ENCODE results near the gene BABAM2.

Gene BABAM2

DNA sequence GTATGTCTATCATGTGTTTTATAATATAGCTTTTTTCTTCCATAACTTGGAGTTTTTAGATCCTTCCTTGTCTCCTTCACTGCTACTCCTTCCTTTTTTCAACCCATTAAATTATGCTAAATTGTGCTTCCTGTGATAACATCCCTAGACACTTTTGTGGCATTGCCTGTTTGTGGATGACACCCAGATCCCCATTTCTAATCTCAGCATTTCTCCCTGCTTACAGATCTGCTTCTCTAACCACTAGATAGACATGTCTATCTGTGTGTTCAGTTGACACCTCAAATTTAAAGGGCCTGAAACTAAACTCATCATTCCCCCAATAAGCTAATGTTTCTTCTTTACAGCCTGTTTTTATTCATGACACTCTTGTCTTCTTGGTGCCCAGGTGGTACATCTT lies 244.8 kb downstream of the BABAM2 start:
- DNase-seq = no peak

DNA sequence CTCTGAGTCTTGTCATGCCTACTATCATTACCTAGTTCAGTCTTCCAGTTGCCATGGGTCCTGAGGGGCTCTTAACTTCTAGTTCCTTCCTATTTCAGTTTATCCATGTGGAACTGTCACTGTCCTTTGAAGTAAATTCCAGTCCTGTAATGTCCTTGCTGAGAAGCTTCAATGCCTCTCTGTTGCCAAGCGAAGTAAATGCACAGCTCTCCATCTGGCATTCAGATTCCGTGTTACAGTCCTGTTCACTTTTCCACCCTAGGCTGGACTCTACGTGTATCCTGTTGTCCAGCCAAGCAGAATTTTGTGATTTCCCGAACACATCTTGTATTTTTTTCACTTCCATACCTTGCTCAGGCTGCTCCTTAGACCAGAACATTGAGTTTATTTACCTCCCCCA lies 245.3 kb downstream of the BABAM2 start:
- no peak for DNase-seq

DNA sequence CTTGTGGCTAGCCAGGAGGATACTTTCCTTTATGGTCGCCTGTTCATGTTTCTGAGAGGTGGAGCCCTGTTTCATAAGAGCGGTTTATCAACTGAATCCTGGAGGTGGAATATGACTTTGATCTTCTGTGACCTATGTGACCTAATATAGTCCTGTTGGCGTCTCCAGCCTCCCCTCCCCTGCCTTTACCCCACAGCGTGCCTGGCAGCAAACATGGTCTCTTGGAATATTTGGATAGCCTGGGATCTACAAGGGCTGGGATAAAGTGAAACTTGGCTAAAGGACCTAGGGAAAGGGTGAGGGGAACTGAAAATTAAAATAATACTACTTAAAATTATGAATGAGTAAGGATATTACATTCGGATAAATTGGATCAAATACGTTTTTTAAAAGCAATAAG lies 246.0 kb downstream of the BABAM2 start:
- DNase-seq = no peak

DNA sequence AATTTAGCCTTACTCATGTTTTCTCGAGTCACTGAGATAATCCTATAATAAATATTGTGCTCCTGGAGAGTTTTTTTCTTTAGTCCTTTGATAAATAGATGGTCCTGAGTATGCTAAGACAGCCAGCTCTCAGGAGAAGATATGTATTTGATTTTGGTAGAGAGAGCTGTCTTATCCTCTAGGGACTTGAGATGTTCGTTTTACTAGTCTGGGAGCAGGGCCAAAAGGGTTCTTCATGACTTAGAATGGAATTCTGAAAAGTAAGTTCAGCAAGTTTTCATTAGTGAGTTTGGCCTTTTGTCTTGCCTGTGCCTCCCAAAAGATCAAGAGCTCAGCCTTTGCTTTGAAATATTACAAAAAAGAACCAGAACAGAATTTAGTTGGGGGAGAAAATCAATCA lies 246.7 kb downstream of the BABAM2 start:
- DNase-seq = no peak

DNA sequence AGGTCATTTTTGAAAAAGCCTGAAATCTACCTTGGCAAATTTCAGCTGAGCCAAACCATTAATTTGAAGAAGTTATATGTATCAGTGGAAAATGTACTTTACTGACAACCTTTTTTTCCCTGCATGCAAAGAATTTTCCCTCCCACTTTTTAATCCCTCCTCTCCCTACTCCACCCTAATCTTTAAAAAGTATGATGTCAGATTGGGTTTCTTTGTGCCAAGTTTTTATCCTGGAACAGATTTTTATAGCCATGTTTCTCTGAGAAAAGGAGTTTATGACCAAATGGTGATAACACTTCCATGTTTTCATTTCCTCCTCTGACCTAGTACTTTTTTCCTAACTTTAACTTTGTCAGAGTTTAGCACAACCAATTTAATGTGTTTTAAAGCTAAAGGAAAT lies 251.9 kb downstream of the BABAM2 start:
- no peak for DNase-seq

DNA sequence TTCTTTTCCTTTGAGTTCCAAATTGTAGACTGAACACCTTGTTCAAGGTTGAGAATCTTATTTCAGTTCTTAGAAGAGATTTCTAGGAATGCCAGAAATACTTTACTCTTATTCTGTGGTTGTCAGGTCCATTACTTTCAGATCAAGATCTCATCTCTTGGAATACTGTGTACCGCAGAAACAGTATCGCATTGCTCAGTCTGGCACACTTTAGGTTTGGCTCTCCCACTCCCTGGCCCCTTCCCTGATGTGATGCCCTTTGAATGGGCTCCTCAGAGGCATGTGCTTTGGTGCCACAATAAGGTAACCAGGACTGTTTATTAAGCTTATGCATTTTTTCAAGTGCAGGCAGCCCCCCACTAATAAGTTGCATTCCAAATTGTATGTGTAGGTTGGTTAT lies 257.5 kb downstream of the BABAM2 start:
- DNase-seq = no peak

DNA sequence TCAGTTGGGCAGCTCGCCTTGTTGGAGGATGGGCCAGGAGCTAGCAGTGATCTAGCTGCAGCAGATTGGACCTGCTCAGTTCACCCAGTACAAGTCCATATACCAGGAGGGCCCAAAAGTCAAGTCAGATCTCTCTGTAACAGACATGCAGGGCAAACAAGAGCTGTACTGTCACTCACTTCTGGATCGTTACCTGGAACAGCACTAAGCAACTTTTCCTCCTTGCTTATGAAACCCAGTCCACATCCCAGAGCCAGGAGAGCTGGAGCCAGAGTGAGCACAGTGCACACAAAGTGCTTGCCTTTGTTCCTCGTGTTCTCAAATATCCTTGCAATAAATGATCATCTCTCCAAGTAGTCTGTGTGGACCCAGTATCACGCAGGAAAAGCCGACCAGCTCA lies 258.0 kb downstream of the BABAM2 start:
- no peak for DNase-seq

DNA sequence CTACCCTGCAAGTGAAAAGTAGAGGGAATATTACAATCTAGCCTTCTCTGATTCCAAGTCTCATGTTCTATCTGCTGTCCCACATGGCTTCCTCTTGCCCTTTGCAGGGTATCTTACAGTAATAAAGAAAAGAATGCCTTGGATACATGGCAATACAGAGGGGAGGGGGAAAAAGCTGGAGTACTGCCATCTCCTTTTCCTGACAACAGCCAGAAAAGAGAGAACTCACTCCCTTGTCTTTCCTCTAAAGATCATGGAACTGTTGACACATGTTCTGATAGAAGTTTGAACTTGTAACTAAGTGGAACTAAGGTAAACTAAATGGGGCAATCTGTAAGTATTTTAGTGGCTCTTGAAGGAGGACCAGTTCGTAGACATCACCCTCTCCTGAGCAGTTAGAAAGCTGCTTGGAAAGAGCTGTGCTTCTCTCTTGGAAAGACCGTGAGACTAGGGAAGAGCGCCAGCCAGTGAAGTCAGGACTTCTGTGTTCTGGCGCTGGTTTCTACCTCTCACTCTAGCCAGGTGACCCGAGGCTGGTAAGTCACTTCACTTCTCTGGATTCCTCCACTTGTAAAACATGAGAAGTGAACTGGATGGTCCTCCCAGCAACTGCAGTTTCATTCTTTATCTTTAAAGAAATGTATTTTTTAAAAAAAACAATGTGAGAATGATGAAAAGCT lies 259.8 kb downstream of the BABAM2 start:
- no peak for DNase-seq

DNA sequence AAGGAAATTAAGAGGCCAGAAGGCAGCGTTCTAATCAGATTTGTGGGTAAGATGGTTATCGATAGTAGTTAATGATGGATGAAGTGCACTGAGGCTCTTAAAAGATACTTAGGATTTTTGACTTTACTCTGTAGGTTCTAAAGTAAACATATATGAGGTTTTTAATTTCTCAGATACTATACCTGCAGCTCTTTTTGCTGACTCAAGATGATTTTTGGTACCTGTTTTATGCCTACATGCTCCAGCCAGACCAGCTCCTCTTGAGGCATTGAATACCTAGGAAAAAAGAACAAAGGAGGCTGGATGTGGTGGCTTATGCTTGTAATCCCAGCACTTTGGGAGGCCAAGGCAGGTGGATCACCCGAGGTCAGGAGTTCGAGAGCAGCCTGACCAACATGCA lies 260.5 kb downstream of the BABAM2 start:
- DNase-seq = no peak

DNA sequence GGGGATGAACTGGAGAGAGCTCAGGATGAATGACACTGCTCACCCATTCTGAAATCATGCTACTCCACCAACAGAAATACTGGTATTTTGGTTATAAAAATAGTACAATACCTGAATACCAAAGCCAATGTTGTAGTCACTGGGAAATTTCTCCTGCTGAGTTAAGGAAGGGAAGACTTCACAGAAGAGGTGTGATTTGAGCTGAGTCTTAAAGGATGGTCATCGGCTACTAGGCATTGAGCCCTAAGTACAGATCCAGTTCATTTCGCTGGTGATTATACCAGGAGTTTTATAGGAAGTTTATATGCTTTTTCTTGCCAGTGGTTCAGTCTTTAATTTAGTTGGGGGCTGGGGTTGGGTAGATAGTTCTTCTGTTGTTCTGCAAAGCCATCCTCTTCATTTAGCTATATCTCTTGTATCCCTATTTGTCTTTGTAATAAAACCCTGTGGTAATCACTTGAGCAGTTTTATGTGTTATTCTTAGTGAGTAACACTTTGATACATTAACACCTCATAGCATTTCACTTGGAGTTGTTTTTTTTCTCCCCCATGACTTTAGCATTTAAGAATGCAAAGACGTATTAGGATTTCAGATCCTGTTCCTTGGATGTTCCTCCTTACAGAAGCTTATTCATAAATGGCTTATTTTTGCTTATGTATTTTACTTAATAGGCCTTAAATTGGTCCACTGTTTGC lies 262.2 kb downstream of the BABAM2 start:
- DNase-seq = no peak

DNA sequence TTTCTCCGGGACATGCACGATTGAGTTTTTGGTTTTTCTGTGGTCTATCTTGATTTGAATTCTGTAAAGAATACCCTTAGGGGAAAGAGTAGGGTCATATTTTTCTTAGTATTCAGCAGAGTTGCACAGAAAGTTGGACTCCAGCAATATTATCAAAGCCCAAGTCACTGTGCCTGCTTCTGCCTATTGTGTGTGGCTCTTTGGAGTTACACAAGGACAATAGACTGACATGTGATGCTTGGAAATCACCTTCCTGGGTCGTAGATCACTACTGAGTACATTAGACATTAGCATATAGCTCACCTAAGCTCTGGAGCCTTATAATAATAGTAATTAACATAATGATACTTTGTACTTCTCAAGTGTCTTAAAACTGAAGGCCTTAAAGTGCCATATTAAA lies 263.3 kb downstream of the BABAM2 start:
- no peak for DNase-seq

DNA sequence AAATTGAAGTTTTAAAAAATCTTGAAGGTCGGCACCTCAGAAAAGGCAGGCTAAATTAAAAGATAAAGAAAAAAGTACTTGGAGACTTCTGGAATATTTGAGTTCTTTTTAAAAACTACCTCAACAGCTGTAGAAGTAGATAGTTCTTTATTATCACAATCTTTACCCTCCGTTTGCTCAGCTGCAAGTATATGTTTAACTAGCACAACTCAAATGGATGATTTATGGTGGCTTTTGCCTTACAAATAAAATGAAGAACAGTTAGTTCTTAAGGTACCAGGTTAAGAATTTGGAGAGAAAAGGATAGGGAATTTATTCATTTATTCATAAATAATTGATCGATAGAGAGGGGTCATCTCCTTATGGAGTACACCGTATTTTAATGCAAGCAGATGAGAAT lies 264.6 kb downstream of the BABAM2 start:
- no peak for DNase-seq

DNA sequence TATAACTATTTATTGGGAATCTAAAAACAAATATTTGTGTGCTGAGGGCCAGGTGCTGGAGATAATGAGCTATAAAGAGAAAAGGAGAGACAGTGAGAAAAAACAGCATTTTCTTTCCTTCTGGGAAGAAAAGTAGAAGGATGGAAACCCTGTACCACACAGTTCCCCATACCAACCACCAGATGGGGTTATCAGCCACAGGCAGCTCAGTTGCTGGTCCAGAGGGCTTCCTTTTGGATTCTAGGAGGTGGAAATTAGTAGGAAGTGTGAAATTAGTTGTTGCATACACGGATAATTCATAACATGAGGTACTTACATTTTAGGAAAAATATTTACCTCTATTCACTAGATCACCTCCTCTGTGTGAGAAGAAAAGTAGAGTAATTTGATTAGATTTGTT lies 265.1 kb downstream of the BABAM2 start:
- no peak for DNase-seq

DNA sequence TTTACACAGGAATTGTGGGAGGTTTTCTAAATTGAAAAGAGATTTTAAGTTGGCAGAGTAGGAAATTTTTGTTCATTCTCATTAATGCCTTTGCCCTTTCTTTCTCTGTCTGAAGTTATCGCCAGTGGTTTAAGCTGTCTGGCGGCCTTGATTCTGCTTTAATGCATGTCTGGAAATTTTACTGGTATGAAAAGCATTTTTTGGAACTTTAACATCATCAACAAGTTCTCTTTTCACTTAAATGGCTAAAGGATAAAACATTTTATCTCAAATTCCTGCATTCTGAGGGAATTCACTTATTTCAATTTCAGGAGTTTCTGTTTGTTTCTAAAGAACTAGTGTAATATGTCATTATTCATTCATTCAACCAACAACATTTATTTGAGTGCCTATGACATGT lies 268.3 kb downstream of the BABAM2 start:
- DNase-seq = no peak

DNA sequence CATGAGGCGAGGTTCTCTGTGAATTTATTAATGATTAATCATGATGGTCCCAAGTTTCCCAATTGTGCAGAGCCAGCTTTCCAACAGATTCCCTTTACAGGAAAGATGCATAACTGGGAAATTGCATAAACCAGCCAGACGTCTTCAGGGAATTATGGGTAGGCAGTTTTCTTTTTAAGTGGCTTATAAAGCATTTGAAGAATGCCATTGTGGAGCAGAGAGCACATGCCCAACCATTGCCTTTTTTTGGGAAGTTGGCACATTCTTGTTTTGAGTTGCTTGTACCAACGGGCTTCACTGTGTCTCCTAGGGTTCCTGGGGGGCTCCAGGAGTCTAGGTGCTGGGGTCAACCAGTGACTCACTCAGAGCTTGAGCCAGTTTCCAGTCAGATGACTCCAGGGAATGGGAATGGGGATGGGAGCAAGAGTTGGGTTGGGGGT lies 270.5 kb downstream of the BABAM2 start:
- no peak for DNase-seq

DNA sequence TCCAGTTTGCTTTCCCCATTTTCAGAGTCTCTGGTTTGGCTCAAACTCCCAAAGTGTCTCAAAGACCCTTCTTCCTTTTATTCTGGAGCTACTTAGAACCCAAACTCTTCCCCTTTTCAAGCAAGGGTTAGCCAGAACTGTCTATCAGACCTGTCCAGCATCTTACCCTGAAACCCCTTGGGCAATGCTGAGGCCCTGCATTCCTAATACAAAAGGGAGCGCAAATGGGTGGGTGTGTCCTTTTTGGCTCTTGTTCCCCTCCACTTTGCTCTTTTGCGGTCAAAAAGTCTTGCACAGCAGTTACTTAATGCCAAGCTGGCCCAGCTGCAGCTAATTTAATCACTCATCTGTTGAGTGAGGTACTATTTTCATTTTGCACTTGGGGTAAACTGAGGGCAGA lies 270.9 kb downstream of the BABAM2 start:
- DNase-seq = no peak

DNA sequence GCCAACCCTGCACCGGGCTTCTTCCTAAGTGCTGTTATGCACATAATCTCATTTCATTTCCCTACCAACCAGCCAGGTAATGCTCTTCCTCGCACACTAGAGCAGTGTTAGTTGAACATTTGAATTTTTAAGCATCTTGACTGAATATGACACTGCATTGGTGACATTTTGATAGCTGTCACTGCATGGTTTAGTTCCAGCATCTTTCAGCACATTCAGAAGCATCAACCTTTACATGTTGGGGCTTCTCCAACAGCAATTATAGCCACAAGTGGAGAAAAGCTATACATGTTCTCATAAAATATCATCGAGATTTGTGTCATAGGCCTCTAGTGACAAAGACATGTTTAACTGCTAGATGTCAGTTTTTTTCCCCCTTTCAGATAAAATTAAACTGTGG lies 272.0 kb downstream of the BABAM2 start:
- no peak for DNase-seq

DNA sequence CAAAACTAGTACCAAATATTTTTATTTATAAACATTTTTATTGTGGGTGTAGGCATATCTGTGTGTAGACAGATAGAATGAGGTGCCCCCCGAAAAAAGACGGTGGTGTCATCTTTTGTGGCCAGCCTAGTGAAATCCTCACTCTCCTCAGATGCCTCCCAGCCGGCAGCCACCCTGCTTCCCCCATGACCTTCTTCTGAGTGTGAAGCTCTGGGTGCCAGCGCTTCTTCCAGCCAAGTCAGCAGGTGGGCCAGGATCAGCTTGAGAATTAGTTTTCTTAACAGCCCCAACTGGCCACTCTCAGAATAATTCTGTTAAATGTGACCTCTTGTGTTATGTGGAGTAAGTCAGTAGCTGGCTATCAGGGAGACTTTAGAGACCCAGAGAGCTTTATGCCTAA lies 272.5 kb downstream of the BABAM2 start:
- DNase-seq = no peak

DNA sequence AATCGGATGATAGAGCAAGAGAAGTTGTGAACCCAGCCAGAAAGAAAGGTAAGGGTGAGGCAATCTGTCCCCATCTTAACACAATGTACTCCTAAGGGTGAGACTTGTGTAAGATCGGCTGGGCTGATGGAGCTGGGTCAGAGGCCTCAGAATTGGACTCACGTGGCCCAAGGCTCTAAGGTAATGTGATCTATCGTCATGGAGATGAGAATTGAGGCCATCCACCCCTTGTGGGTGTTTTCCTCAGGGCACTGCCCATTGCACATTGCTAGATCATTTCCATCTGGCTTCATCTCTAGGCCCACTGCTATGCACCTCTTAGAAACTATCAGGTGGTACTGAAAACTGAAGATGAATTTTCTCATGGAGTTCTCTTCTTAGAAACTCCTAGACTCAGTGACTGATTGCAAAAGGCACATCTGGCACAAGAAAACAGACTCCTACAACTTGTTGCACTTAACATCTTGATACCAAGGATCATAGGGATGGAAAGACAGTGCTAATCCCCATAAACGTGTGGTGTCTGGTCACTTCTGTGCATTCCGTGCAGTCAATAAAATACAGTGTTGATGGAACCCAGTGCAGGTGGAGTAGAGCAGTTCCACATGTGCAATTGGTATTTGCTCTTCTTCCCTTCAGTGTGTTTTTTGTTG lies 273.2 kb downstream of the BABAM2 start:
- no peak for DNase-seq

DNA sequence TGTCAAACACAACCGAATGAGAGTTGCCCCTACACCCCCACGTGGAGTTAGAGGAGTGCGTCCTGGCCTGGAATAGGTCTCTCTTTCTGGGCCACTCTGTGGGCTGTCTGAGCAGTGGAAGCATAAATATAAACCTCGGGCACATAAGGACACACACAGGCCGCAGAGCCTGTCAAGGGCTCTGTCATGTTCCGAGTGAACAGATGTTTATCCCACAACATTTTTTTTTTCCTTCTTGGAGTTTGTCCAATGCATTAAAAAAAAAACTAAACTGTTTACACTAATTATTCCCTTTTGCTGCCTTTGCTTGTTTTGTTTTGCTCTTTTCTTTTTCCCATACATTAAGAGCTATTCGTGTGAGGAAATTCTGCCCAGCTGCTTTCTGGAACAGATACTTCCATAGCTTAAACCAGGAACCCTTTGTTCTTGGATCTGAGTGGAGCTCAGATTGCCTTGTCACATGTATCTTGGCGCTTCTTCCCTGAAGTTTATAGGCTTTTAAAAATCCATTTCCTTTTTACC lies 273.8 kb downstream of the BABAM2 start:
- DNase-seq = no peak

DNA sequence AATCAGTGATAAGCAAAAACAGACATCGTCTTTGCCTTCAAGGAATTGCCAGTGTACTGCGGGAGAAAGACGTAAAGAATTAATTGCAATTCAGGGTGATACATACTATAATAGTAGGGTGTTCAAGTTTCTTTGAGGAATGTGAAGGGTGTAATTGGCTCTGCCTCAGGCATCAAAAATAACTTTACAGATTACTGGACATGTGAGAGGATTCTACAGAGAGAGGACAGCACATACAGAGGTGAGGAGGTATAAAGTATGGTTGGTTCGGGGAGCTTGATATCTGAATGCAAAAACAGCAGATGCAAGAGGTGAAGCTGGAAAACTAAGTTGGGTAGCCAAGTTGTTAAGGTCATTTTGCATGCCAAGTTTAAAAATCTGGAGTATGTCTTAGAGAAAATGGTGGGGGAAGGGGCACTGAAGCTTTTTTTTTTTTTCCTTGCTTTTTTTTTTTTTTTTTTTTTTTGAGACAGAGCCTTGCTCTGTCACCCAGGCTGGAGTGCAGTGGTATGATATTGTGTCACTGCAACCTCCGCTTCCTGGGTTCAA lies 274.6 kb downstream of the BABAM2 start:
- no peak for DNase-seq

DNA sequence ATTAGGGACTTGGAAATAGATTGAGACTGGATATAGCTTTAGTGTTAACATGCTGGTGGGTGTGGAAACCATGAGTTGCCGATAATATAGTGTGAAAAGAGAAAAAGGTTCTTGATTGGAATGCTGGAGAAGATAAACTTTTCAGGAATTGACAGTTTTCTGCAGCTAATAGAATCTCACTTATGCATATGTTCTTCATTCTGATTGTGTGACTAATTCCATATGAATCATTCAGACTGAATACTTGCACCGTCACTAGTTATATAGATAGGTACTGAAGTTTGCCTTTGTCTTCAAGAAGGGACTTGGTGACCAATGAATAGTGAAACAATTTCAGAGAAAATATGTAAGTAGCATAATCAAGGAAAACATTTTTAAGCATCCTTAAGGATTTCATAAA lies 276.4 kb downstream of the BABAM2 start:
- no peak for DNase-seq

DNA sequence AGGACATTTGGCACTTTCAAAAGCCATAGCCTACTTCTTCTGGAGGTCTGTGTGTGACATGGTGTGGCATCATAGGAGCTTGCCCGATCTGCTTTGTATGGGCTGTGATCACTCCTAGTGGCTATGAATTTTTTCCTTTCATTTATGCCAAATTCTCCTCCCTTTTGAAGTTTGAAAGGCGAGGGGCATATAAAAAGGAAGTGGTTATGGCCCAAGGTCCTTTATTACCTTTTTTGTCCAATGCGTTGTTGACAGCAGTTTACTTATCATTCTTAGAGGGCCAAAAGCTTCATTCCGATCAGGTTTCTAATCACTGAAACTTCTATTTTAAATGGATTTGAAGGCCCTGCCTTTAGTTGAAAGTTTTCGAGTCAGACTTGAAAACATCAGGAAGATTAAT lies 277.8 kb downstream of the BABAM2 start:
- no peak for DNase-seq

DNA sequence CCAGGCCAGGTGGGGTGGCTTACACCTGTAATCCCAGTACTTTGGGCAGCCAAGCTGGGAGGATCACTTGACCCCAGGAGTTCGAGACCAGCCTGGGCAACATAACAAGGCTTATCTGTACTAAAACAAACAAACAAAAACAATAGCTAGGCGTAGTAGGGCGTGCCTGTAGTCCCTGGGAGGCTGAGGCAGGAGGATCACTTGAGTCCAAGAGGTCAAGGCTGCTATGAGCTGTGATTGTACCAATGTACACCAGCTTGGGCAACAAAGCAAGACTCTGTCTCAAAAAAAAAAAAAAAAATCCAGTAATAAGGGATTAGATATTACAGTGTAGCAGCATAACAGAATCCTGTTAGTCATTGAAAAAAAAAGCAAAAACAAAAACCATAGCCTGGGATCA lies 279.0 kb downstream of the BABAM2 start:
- DNase-seq = no peak
